Endothelial cell of umbilical vein (primary cell): Measurements from ENCODE around the gene HCAR1.
"Not testable (repeated sequence)": the region's sequence is repeated elsewhere in the genome, so short reads cannot be mapped to it uniquely, and the experiment has no call there.

ENCODE experiments used
- EZH2 ChIP-seq: IDR thresholded peaks from 2 replicates; pipeline ENCODE4 v1.6.1; 2012; ENCODE audit warnings: borderline replicate concordance, low read depth, mild to moderate bottlenecking, moderate library complexity, low read length, inconsistent platforms; ENCODE audit not compliant: severe bottlenecking
- POLR2A ChIP-seq: IDR thresholded peaks from 2 replicates; pipeline ENCODE4 v1.6.1; 2012; ENCODE audit warnings: low read depth, mild to moderate bottlenecking, control low read depth, low read length
- POLR2AphosphoS5 ChIP-seq: IDR thresholded peaks from 2 replicates; pipeline ENCODE4 v1.6.1; 2012; ENCODE audit warnings: low read depth, mild to moderate bottlenecking, control low read depth, low read length, moderate library complexity; ENCODE audit not compliant: insufficient read depth
- TF ChIP-seq, protein P1 (sequence below), 2 donors: IDR thresholded peaks; 1 replicate in 1 of 2; 2 replicates in 1 of 2; pipeline ENCODE4 v1.5.1; 2011; ENCODE audit warnings: low read length in 2 of 2, mild to moderate bottlenecking in 2 of 2, moderate library complexity in 2 of 2, control low read depth in 1 of 2, inconsistent platforms in 1 of 2, low read depth in 1 of 2; ENCODE audit not compliant: insufficient read depth in 1 of 2; ENCODE audit errors: extremely low read depth in 1 of 2
- TF ChIP-seq, protein P2 (sequence below): IDR thresholded peaks from 2 replicates; pipeline ENCODE4 v1.6.1; 2011; ENCODE audit not compliant: insufficient read depth, insufficient read length

DNA sequence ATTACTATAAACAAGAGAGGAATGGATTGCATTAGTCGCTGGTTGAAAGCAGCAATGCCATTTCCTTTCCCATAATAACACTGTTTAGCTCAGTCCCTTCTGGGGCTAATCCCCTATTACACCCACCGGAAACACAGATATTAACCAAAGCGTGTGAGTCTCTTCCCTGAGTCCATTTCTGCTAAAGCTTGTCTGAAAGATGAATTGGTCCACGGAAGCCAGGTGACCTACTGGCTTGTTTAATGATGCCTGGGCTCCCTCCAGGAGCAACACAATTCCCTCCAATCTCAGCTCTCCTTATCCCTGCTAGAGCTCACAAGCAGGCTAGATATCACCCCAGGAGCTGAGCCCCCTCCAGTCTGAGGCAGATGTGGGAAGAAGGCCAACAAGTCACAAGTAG lies 29.2 kb downstream of the HCAR1 start:
- TF ChIP-seq POLR2A, EZH2, POLR2AphosphoS5: not testable (repeated sequence)
- TF ChIP-seq, protein P1, sequence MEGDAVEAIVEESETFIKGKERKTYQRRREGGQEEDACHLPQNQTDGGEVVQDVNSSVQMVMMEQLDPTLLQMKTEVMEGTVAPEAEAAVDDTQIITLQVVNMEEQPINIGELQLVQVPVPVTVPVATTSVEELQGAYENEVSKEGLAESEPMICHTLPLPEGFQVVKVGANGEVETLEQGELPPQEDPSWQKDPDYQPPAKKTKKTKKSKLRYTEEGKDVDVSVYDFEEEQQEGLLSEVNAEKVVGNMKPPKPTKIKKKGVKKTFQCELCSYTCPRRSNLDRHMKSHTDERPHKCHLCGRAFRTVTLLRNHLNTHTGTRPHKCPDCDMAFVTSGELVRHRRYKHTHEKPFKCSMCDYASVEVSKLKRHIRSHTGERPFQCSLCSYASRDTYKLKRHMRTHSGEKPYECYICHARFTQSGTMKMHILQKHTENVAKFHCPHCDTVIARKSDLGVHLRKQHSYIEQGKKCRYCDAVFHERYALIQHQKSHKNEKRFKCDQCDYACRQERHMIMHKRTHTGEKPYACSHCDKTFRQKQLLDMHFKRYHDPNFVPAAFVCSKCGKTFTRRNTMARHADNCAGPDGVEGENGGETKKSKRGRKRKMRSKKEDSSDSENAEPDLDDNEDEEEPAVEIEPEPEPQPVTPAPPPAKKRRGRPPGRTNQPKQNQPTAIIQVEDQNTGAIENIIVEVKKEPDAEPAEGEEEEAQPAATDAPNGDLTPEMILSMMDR (IDR thresholded peaks at IDR 0.05; ENCODE audit: extremely low read depth in 1 of 2, insufficient read depth in 1 of 2, low read depth in 1 of 2, low read length in 2 of 2) = not testable (repeated sequence)
- TF ChIP-seq, protein P2, sequence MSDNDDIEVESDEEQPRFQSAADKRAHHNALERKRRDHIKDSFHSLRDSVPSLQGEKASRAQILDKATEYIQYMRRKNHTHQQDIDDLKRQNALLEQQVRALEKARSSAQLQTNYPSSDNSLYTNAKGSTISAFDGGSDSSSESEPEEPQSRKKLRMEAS = not testable (repeated sequence)
